GM12801 (cell line): Measurements from ENCODE around the gene EMD.

Experiments used
- TF ChIP-seq, protein P1 (sequence below): IDR thresholded peaks from one replicate; pipeline ENCODE4 v1.5.1; 2011; ENCODE audit warnings: control low read depth; ENCODE audit not compliant: insufficient read length; ENCODE audit errors: extremely low read depth

EMD gene

DNA sequence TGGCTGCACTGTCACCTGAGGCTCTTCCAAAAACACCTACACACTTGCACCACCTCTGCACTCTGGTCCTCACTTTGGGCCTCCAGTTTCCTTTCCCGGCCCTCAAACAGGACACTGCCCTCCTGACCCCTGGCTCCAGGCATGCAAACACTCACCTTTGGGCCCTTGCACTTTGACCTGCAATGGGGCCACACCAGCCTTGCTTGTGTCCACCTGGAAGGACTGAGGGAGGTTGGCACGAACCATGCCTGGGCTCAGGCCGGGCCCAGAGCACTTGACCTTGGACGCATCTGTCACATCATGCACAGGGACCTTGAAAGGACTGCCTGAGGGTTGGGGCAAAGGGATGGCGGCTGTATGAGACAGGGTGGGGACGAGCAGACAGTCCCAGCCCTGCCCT lies 20.3 kb upstream of the EMD start:
- TF ChIP-seq, protein P1, sequence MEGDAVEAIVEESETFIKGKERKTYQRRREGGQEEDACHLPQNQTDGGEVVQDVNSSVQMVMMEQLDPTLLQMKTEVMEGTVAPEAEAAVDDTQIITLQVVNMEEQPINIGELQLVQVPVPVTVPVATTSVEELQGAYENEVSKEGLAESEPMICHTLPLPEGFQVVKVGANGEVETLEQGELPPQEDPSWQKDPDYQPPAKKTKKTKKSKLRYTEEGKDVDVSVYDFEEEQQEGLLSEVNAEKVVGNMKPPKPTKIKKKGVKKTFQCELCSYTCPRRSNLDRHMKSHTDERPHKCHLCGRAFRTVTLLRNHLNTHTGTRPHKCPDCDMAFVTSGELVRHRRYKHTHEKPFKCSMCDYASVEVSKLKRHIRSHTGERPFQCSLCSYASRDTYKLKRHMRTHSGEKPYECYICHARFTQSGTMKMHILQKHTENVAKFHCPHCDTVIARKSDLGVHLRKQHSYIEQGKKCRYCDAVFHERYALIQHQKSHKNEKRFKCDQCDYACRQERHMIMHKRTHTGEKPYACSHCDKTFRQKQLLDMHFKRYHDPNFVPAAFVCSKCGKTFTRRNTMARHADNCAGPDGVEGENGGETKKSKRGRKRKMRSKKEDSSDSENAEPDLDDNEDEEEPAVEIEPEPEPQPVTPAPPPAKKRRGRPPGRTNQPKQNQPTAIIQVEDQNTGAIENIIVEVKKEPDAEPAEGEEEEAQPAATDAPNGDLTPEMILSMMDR = no peak

DNA sequence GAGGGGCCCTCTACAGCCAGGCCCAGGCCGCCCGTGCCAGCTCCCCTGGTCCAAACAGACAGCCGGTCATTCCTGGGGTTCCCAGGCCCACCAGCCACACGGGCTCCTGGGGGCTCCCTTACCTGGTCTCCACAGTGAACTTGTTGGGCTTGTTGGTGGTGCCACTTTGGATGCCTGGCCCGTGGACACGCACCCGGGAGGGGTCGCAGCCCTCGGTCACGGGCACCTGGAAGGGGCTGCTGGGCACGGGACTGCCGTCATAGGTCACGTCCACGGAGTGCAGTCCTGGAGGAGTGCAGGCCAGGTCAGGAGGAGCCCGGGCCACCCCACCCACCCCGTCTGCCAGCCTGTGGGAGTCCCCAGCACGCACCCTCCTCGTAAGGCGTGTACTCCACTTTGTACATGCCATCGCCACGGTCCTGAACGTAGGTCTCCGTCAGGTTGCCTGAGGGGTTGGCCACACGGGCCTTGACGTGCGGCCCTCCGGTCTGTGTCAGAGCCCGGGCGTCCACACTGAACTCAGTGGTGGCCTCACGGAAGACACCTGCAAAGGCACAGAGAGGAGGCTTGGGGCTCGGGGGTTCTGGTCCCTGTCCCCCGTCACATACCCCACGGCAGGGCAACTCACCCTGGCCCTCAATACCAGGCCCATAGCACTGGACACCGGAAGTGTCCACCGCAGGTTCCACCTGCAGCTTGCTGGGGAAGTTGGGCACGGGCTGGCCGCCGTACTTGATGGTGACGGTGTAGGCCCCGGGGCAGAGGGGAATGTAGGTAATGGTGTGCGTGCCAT lies 19.5 kb upstream of the EMD start:
- TF ChIP-seq, protein P1 = no peak

DNA sequence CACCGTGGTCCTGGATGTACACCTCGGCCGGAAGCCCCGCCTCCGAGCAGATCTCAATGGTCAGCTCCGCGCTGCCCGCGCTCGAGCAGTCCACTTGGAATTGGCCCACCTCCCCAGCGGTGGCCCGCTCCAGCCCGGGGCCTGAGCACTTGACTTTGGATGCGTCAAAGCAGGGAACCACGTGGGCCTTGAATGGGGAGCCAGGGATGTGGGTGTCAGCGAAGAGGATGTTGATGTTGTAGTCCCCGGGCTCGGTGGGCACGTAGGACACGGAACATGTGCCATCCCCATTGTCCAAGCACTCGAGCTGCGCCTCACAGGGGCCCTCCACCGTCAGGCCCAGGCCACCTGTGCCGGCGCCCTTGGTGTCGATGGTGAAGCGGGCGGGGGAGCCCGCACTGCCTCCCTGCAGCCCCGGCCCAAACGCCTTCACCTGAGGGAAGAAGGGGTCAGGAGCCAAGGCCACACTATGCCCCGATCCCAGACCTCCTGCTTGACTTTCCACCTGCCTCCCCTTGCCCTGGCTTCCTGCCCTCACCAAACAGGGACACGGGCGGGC lies 18.9 kb upstream of the EMD start:
- TF ChIP-seq, protein P1 = no peak

DNA sequence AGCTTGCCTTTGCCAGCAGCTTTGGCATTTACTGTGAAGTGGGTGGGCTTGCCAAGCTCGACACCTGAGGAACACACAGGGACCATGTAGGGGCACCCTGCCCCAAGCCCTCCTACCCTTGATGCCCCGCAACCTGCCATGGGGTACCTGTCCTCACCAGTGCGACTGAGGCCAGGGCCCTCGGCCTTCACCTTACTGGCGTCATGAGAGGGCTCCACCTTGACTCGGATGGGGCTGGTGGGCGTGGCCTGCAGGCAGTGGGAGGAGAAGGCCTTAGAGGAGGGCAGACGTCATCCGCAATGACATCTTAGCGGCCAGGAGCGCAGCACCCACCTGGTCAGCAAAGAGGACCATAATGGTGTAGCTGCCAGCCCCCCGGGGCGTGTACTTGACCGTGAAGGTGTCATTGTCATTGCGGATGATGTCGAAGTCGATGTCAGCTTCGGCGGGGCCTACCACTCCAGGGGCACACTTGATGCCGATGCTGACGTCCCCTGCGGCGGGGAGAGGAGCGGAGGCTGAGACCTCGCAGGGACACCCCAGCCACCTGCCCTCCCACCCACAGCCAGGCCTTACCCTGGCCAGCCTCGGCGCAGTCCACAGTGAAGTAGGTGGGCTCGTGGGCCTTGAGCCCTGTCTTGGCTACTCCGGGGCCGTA lies 16.9 kb upstream of the EMD start:
- TF ChIP-seq, protein P1 = no peak

DNA sequence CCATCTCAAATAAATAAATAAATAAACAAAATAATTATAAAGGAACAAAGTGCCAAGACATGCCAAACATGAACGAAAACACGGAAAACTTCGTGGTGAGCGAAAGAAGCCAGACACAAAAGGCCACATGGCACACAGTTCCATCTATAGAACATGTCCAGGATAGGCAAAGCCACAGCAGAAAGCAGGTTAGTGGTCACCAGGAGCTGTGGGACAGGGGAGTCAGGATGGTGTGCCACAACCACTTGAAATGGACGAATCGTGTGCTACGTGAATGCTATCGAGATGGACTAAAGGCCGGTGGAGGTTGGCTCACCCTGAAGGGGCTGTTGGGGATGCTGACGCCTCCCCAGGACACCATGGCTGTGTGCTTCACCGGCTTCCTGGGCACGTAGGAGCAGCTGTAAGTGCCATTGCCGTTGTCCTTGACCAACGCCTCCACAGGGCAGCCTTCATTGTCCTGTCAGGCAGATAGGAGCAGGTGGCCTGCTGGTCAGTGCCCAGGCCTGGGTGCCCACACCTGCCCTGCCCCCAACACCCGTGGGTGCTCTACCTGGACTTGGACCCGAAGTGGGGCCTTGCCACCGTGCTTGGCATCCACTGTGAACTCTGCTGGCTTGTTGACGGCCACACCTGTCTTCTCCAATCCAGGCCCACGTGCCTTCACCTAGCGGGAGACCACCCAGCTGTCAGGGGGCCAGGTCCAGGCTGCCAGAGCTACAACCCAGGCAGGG lies 15.2 kb upstream of the EMD start:
- TF ChIP-seq, protein P1 = no peak

DNA sequence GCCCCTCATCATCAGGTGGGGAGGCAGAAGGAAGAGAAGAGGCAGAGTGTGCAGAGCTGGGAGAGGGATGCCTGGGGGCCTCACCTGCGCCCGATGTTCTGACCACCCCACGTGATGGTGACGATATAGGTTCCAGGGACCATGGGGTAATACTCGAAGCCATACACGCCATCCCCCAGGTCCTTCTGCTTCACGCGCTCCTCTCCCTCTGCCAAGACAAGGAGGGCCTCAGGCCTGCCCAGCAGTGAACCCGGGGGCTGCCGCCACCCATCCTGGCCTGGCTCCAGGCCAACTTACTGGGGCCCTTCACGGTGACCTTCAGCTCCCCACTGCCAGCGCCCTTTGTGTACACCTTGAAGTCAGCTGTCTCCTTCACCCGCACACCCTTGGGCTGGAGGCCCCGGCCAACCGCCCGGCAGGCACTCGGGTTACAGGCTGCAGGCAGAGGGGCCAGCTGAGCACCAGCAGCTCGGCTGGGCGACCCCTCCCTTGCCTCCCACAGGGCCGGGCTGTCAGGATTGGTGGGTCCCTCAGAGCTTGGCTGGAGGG lies 14.0 kb upstream of the EMD start:
- TF ChIP-seq, protein P1 = no peak

DNA sequence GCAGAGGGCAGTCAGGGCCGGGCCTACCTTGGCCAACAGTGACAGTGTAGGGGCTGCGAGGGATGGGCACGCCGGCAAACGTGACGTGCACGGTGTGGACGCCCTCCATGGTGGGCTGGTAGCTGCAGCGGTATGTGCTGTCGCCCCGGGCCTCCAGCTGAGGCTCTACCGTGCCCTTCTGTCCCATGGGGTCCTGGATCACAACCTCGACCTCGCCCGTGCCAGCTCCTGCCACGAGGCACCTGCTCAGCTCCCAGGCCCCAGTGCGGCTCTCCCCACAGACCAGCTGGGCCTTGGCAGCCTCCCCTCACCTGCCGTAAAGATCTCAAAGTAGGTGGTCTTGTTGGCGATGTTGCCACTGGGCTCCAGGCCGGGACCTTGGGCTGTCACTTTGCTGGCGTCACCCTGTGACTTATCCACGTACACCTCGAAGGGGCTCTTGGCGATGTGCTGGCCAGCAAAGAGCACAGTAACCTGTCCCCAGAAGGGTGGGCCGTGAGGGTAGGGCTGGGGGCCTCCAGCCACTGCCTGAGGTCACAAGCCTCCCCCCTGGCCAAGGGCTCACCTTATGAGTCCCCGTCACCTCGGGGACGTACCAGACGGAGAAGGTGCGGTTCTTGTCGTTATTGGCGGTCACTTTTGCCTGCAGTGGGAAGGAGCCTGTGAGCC lies 13.0 kb upstream of the EMD start:
- TF ChIP-seq, protein P1 = no peak
